Measurements from ENCODE around the gene CEP135. TPM values are rescaled to one million over a fixed set of nuclear protein-coding genes. Genes with fewer than 3 reads are reported as not detected.

Gene CEP135
- total RNA-seq, 4 donors from 2014 or later = 5.3 to 27.1 (median 8.4) TPM

DNA sequence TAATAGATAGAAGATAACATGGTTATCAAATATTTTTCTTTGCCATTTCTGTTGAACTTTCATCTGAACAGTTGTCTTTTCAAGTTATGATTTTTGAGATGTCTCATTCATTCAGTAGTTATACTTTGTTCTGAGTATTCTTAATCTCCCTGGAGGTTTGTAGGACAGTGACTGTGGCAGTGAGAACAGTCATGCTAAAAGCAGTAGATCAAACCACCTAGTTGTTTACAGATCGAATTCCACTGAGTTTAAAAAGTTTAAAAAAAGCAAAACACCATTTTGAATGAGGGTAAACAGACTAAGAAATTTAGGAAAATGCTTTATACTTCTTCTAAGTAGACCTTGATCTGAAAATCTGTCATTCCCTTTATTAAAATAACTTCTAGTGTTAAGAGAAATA, 107.2 kb downstream of the CEP135 start:
- no peak overlapping the region for H3K27ac ChIP-seq
- no peaks in the 10 kb centered on the region for H3K36me3 ChIP-seq
- TF ChIP-seq, protein P1, sequence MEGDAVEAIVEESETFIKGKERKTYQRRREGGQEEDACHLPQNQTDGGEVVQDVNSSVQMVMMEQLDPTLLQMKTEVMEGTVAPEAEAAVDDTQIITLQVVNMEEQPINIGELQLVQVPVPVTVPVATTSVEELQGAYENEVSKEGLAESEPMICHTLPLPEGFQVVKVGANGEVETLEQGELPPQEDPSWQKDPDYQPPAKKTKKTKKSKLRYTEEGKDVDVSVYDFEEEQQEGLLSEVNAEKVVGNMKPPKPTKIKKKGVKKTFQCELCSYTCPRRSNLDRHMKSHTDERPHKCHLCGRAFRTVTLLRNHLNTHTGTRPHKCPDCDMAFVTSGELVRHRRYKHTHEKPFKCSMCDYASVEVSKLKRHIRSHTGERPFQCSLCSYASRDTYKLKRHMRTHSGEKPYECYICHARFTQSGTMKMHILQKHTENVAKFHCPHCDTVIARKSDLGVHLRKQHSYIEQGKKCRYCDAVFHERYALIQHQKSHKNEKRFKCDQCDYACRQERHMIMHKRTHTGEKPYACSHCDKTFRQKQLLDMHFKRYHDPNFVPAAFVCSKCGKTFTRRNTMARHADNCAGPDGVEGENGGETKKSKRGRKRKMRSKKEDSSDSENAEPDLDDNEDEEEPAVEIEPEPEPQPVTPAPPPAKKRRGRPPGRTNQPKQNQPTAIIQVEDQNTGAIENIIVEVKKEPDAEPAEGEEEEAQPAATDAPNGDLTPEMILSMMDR (IDR thresholded peaks at IDR 0.05) = no peak
- TF ChIP-seq POLR2A (IDR thresholded peaks at IDR 0.05) = no peak
- H3K9me3 ChIP-seq = no peaks in the 10 kb centered on the region
- no peaks in the 10 kb centered on the region for H3K4me1 ChIP-seq
- intact Hi-C loops (cut with DNase I; ENCODE audit: low total_unique reads) = no loop called here
- DNase-seq = no peak
- H3K4me3 ChIP-seq = no peak overlapping the region
- H3K27me3 ChIP-seq = no peaks in the 10 kb centered on the region

GRCh38 chr4:56058555-56058954, 109.8 kb downstream of the CEP135 start:
- H3K4me1 ChIP-seq = no peaks in the 10 kb centered on the region
- no peak overlapping the region for H3K27ac ChIP-seq
- no peak for DNase-seq
- H3K36me3 ChIP-seq = no peaks in the 10 kb centered on the region
- intact Hi-C loops (cut with DNase I; ENCODE audit: low total_unique reads) = no loop called here
- TF ChIP-seq, protein P1 (IDR thresholded peaks at IDR 0.05) = no peak
- no peak for TF ChIP-seq POLR2A (IDR thresholded peaks at IDR 0.05)
- no peaks in the 10 kb centered on the region for H3K27me3 ChIP-seq
- H3K4me3 ChIP-seq = no peak overlapping the region
- no peaks in the 10 kb centered on the region for H3K9me3 ChIP-seq

GRCh38 chr4:56060036-56060435, 111.3 kb downstream of the CEP135 start:
- Histone ChIP-seq H3K9me3 (no peaks in the 10 kb centered on the region), H3K36me3 (no peaks in the 10 kb centered on the region), H3K4me3 (no peak overlapping the region), H3K27me3 (no peaks in the 10 kb centered on the region), H3K27ac (no peak overlapping the region), H3K4me1 (no peaks in the 10 kb centered on the region)
- DNase-seq = no peak
- intact Hi-C loops (cut with DNase I; ENCODE audit: low total_unique reads) = no loop called here
- TF ChIP-seq POLR2A (IDR thresholded peaks at IDR 0.05) = no peak

- Histone ChIP-seq H3K27me3 (no peaks in the 10 kb centered on the region), H3K9me3 (no peaks in the 10 kb centered on the region), H3K27ac (no peak overlapping the region), H3K36me3 (no peaks in the 10 kb centered on the region), H3K4me3 (no peak overlapping the region), H3K4me1 (no peaks in the 10 kb centered on the region)
- DNase-seq = no peak
- intact Hi-C loops (cut with DNase I; ENCODE audit: low total_unique reads) = no loop called here
- no peak for TF ChIP-seq POLR2A (IDR thresholded peaks at IDR 0.05)
- TF ChIP-seq, protein P1 (IDR thresholded peaks at IDR 0.05) = no peak
These were observed 113.4 kb downstream of the CEP135 start for GRCh38 chr4:56062106-56062505.

DNA sequence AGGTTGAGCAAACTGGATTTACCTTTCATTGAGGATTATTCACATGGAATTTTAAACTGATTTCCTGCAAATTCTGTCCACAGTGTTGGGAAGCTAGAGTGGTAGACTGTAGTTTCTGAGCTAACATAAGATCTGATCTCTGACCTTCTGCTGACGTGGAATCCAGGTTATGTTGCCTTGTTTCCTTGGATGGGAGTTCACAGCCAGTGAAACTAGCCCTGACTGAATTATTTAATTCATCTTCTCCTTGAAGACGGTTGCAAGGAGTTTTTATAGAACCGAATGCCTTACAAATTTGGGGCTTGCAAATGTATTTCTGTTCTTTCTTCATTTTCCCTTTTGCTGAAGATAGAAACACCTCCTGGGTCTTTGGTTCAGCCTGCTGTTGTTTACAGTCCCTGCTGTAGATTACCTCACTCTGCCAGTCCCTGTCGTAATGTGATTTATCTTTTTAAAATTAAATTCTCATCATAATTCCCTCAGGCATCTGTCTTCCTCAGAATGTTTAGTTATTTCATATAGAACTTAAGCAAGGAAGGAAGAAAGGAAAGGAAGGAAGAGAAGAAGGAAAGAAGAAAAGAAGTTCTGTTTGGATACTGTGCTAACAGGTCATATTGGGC, 113.9 kb downstream of the CEP135 start:
- Histone ChIP-seq H3K27me3 (no peaks in the 10 kb centered on the region), H3K36me3 (no peaks in the 10 kb centered on the region), H3K27ac (no peak overlapping the region), H3K4me1 (no peaks in the 10 kb centered on the region), H3K4me3 (no peak overlapping the region), H3K9me3 (no peaks in the 10 kb centered on the region)
- intact Hi-C loops (cut with DNase I; ENCODE audit: low total_unique reads) = no loop called here
- TF ChIP-seq, protein P1 (IDR thresholded peaks at IDR 0.05) = no peak
- TF ChIP-seq POLR2A (IDR thresholded peaks at IDR 0.05) = no peak
- no peak for DNase-seq

GRCh38 chr4:56066493-56066892, 117.7 kb downstream of the CEP135 start:
- no peak for DNase-seq
- Histone ChIP-seq H3K27ac (no peak overlapping the region), H3K36me3 (no peaks in the 10 kb centered on the region), H3K9me3 (no peaks in the 10 kb centered on the region), H3K4me1 (no peaks in the 10 kb centered on the region), H3K27me3 (no peaks in the 10 kb centered on the region), H3K4me3 (no peak overlapping the region)
- TF ChIP-seq, protein P1 (IDR thresholded peaks at IDR 0.05) = no peak
- no peak for TF ChIP-seq POLR2A (IDR thresholded peaks at IDR 0.05)
- intact Hi-C loops (cut with DNase I; ENCODE audit: low total_unique reads) = no loop called here

Data from uterus (tissue), 4 donors.